C4-2B (cell line): ENCODE measurements around the gene HARS1.
A peak's percentile ranks its signal among the peaks of the same experiment; 100 is the strongest.
"Not testable (repeated sequence)": the region's sequence is repeated elsewhere in the genome, so short reads cannot be mapped to it uniquely, and the experiment has no call there.

Experiments used
- H3K27ac ChIP-seq: fragments of 450-650 bp; 2 replicates; pipeline ENCODE4 v1.5.1; 2017
- ZFX ChIP-seq: fragments of 450-650 bp; IDR thresholded peaks from 2 replicates; pipeline ENCODE4 v1.6.1; 2017
- TF ChIP-seq, protein P1 (sequence below): fragments of 450-650 bp; conservative IDR thresholded peaks from 2 replicates; pipeline ENCODE4 v1.5.1; 2017; ENCODE audit warnings: mild to moderate bottlenecking

Gene HARS1

DNA sequence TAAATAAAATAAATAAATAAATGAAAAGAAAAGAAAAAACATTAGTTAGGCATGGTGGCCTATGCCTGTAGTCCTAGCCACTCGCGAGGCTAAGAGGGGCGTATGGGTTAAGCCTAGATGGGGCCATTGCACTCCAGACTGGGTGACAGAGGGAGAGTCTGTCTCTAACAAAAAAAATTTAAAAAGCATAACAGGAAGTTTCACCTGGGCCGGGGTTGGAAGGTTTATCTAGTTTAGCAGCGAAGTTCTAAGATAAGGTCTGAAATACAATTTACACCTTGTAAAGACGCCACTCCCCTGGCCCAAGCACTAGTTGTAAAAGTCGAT is 27.1 kb upstream of the HARS1 start:
- H3K27ac ChIP-seq = peak overlapping the region; percentile 62
- TF ChIP-seq, protein P1, sequence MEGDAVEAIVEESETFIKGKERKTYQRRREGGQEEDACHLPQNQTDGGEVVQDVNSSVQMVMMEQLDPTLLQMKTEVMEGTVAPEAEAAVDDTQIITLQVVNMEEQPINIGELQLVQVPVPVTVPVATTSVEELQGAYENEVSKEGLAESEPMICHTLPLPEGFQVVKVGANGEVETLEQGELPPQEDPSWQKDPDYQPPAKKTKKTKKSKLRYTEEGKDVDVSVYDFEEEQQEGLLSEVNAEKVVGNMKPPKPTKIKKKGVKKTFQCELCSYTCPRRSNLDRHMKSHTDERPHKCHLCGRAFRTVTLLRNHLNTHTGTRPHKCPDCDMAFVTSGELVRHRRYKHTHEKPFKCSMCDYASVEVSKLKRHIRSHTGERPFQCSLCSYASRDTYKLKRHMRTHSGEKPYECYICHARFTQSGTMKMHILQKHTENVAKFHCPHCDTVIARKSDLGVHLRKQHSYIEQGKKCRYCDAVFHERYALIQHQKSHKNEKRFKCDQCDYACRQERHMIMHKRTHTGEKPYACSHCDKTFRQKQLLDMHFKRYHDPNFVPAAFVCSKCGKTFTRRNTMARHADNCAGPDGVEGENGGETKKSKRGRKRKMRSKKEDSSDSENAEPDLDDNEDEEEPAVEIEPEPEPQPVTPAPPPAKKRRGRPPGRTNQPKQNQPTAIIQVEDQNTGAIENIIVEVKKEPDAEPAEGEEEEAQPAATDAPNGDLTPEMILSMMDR = no peak
- TF ChIP-seq ZFX = no peak

DNA sequence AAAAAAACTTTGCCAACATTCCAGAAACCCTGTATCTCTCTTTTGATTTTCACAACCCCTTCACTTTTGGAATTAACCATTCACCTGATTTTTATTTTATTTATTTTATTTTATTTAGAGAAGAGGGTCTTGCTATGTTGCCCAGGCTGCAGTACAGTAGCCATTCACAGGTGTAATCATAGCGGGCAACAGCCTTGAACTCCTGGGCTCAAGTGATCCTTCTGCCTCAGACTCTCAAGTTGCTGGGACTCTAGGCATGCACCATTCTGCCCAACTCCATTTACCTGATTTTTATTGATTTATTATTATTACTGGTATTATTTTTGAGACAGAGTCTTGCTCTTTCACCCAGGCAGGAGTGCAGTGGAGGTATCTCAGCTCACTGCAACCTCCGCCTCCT is 25.1 kb upstream of the HARS1 start:
- not testable (repeated sequence) for H3K27ac ChIP-seq

DNA sequence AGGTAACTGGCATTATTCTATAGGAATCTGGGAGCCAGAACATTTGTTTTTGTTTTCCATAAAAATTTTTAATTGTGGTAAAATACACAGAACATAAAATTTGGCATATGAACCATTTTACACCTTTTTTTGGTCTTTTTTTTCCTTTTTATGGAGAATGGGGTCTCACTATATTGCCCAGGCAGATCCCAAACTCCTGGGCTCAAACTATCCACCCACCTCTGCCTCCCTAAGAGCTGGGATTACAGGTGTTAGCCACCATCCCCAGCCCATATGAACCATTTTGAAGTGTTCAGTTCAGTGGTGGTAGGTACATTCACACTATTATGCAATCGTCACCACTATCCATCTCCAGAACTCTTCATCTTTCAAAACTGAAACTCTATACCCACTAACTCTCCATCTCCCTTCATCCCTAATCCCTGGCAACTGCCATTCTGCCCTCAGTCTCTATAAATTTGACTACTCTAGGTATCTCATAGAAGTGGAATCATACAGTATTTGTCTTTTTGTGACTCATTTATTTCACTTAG is 22.5 kb upstream of the HARS1 start:
- TF ChIP-seq, protein P1 = no peak
- no peak for TF ChIP-seq ZFX

DNA sequence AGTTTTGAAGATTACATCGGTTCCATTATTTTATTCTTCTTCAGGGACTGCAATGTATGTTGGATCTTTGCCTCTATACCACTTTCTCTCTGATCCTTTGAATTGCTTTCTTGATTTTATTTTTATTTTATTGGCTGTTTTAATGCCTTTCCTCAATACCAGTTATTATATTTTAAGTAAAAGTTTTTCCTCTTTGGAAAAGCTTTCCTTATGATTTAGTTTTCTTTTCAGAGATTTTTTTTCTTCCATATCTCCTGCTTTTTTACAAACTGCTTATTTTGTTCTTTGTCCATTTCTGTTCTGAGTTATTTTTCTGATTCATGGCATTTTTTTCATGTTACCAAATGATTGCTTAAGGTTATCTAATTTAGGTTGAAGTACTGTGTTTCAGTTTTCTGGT is 20.6 kb upstream of the HARS1 start:
- TF ChIP-seq ZFX = no peak
- TF ChIP-seq, protein P1 = no peak
- H3K27ac ChIP-seq = no peak overlapping the region

More for the DNA sequence above, 22.5 kb upstream of the HARS1 start:
- no peak overlapping the region for H3K27ac ChIP-seq

DNA sequence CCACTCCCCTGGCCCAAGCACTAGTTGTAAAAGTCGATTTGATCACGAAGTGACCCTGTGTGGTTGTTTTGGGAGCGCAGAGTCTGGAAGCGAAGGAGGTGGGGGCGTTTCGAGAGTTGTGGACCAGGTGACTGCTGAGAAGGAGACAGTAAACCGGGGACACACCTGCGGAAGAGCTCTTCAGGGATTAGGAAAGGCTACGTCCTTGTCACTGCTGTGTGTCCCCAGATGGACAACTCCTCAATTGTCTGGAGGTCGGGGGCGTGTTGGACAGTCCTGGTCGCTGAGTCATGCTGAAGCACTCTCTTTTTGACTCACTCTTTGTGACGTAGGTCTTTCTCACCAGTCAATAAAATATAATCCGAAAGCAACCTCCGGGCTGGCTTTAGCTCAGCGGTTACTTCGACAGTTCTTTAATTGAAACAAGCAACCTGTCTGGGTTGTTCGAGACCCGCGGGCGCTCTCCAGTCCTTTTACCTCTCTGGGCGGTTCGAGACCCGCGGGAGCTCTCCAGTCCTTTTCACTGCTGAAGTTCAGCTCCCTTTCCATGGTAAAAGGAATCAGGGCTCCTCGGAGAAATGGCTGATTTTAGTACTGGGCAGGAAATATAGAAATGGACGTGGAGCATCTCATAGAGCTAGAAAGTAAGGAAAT is 19.9 kb upstream of the HARS1 start:
- peak overlapping the region; percentile 69 for H3K27ac ChIP-seq

DNA sequence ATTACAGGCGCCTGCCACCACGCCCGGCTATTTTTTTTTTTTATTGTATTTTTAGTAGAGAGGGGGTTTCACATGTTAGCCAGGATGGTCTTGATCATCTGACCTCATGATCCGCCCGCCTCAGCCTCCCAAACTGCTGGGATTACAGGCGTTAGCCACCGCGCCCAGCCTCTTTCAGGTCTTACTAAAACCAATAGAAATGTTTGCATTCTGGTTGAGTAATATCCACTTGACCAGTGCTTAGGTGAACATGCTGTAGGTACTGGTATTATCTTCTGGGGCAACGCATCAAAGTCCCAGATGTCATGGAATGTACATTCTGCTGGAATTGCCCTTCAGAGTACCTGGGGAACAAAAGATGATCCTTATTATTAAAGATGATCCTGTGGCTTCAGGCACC is 17.6 kb upstream of the HARS1 start:
- not testable (repeated sequence) for H3K27ac ChIP-seq

More for the DNA sequence above, 19.9 kb upstream of the HARS1 start:
- no peak for TF ChIP-seq ZFX
- TF ChIP-seq, protein P1 = no peak

DNA sequence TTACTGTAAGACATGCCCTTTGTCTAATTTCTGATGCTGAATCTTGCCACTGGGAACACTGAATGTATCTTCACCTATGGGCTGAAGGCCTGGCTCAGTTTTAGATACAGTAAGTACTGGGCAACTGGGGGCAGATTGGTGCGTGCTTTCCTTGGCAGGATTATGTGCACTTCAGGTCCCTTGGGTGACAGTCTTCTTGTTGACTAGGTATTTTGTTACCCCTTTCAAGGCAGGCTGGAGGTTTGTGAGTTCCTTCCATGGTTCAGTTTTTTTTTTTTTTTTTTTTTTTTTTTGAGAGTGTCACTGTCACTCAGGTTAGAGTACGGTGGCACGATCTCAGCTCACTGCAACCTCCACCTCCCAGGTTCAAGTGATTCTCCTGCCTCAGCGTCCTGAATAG is 16.6 kb upstream of the HARS1 start:
- no peak overlapping the region for H3K27ac ChIP-seq
- TF ChIP-seq, protein P1 = no peak
- no peak for TF ChIP-seq ZFX

DNA sequence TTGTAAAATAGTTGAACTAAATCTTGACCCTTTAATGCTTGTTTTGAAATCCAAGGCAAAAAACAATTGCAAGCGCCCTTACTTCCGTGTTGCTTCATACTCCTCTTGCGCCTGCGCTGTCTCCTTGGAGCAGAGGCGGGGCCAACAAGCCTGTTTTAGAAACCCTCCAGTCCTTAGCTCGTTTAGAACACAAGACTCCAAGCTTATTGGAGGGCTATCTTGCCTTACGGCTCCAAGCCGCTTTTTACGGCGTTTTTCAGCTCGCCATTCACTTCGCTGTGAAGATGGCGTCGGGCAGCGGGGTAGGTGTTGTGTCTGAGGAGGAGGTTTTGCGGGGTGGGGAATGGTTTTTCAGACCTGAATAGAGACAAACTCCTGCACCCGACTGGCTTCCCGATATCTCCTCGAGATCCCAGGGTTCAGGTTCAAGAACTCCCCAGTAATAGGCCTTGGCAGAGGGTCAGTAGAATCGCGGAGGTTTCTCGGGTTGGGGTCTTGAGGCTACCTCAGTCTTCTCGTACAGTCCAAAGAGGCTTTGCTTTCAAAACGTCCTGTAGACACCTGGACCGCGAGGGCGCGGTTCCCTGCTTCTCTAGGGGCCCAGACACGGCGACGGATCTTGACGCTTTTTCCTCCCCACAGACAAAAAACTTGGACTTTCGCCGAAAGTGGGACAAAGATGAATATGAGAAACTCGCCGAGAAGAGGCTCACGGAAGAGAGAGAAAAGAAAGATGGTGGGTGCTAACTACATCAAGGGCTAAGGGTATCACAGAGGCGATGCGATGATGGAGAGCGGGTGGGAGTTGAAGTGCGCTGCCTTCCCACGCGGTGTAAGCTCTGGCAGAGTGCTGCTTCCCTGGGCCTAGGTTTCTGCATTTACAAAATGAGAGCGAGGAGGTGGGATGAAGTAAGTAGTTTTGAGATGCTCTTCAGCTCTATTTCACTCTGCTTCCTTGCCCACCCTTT is 9.3 kb upstream of the HARS1 start, which contains the start of gene ZMAT2:
TSS of gene ZMAT2 (plus strand) at position 271 of the 968 bp plus-strand sequence. CDS start at position 285, 14 bp downstream.
- H3K27ac ChIP-seq = peak within 1 kb of the TSS; percentile 66
- TF ChIP-seq ZFX = no peak
- TF ChIP-seq, protein P1 = no peak
